Neural progenitor cell (in vitro differentiated cells): ENCODE results near the gene CYP26B1.

Experiments used
- EZH2 ChIP-seq: fragments of 200-600 bp; sonication (generic); IDR thresholded peaks from 2 replicates; pipeline ENCODE4 v1.6.1; 2017; ENCODE audit warnings: antibody characterized with exemption, mild to moderate bottlenecking, moderate library complexity
- EZH2phosphoT487 ChIP-seq: fragments of 200-600 bp; sonication (generic); IDR thresholded peaks from 2 replicates; pipeline ENCODE4 v1.6.1; 2017; ENCODE audit warnings: antibody characterized with exemption
- TF ChIP-seq, protein P1 (sequence below): fragments of 200-600 bp; sonication (generic); IDR thresholded peaks from 2 replicates; pipeline ENCODE4 v1.5.1; 2017; ENCODE audit warnings: antibody characterized with exemption, mild to moderate bottlenecking

DNA sequence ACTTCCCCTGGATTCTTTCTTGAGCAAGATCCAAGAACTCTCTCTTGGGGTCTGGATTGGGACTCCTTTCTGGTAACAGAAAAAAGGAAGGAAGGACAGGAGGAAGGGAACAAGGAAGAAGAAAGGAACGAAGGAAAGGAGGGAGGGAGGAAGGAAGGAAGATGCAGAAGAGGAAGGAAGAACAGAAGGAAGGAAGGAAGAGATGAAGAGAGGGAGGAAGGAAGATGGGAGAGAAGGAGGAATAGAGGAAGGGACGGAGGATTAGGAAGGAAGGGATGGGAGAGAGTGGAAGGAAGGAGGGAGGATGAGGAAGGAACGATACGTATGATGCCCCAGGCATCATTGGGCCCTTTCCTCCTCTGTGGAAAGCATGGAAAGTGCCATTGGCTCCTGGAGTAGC lies 58.6 kb downstream of the CYP26B1 start:
- TF ChIP-seq, protein P1, sequence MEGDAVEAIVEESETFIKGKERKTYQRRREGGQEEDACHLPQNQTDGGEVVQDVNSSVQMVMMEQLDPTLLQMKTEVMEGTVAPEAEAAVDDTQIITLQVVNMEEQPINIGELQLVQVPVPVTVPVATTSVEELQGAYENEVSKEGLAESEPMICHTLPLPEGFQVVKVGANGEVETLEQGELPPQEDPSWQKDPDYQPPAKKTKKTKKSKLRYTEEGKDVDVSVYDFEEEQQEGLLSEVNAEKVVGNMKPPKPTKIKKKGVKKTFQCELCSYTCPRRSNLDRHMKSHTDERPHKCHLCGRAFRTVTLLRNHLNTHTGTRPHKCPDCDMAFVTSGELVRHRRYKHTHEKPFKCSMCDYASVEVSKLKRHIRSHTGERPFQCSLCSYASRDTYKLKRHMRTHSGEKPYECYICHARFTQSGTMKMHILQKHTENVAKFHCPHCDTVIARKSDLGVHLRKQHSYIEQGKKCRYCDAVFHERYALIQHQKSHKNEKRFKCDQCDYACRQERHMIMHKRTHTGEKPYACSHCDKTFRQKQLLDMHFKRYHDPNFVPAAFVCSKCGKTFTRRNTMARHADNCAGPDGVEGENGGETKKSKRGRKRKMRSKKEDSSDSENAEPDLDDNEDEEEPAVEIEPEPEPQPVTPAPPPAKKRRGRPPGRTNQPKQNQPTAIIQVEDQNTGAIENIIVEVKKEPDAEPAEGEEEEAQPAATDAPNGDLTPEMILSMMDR, result no peak
- TF ChIP-seq EZH2 (no peak), EZH2phosphoT487 (no peak)
